HepG2 (cell line): ENCODE results near the gene ATP13A2.

Source experiments
- ZNF792 ChIP-seq: IDR thresholded peaks from 2 replicates; pipeline ENCODE4 v1.6.1; 2016
- TF ChIP-seq, protein P1 (sequence below): sonication (generic); formaldehyde crosslinking; IDR thresholded peaks from 2 replicates; pipeline ENCODE4 v1.5.1; 2020; ENCODE audit warnings: missing genetic modification reagents, mild to moderate bottlenecking, borderline replicate concordance
- TF ChIP-seq, protein P2 (sequence below): sonication (generic); formaldehyde crosslinking; IDR thresholded peaks from 2 replicates; pipeline ENCODE4 v1.4.0; 2020; ENCODE audit warnings: mild to moderate bottlenecking, missing genetic modification reagents, borderline replicate concordance

DNA sequence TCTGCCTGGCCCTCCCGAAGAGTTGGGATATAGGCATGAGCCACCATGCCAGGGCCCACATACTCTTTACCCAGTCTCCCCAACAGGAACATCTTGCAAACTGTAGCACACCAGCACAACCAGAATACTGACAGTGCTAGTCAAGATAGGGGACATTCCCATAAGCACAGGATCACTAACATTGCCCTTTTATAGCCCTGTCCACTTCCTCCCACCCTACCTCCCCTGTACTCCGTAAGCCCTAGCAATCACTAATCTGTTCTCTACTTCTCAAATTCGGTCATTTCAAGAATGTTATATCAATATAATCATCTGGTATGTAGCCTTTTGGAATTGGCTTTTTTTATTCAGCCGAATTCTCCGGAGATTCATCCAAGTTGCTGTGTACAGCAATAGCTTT lies 36.2 kb upstream of the ATP13A2 start:
- TF ChIP-seq, protein P1, sequence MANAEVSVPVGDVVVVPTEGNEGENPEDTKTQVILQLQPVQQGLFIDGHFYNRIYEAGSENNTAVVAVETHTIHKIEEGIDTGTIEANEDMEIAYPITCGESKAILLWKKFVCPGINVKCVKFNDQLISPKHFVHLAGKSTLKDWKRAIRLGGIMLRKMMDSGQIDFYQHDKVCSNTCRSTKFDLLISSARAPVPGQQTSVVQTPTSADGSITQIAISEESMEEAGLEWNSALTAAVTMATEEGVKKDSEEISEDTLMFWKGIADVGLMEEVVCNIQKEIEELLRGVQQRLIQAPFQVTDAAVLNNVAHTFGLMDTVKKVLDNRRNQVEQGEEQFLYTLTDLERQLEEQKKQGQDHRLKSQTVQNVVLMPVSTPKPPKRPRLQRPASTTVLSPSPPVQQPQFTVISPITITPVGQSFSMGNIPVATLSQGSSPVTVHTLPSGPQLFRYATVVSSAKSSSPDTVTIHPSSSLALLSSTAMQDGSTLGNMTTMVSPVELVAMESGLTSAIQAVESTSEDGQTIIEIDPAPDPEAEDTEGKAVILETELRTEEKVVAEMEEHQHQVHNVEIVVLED: no peak
- TF ChIP-seq, protein P2, sequence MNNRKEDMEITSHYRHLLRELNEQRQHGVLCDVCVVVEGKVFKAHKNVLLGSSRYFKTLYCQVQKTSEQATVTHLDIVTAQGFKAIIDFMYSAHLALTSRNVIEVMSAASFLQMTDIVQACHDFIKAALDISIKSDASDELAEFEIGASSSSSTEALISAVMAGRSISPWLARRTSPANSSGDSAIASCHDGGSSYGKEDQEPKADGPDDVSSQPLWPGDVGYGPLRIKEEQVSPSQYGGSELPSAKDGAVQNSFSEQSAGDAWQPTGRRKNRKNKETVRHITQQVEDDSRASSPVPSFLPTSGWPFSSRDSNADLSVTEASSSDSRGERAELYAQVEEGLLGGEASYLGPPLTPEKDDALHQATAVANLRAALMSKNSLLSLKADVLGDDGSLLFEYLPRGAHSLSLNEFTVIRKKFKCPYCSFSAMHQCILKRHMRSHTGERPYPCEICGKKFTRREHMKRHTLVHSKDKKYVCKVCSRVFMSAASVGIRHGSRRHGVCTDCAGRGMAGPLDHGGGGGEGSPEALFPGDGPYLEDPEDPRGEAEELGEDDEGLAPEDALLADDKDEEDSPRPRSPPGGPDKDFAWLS (CRISPR knock-in tag): no peak
- no peak for TF ChIP-seq ZNF792 (CRISPR knock-in tag)
